H9 (cell line): Measurements from ENCODE around the gene IGLON5. TPM values are rescaled to one million over a fixed set of nuclear protein-coding genes. Genes with fewer than 3 reads are reported as not detected.

Experiments
- DNase-seq: peaks from one replicate; pipeline ENCODE4 v3.0.0-alpha.2; 2017
- H2AFZ ChIP-seq: one replicate; pipeline ENCODE4 v1.6.1; 2013; ENCODE audit warnings: mild to moderate bottlenecking, low read length, control low read depth, moderate library complexity
- H2AK5ac ChIP-seq: 2 replicates; pipeline ENCODE4 v1.6.1; 2013; ENCODE audit warnings: low read length, control low read depth, mixed read lengths; ENCODE audit not compliant: insufficient read length
- H2BK120ac ChIP-seq: one replicate; pipeline ENCODE4 v1.6.1; 2013; ENCODE audit warnings: low read depth, mild to moderate bottlenecking, low read length, control low read depth, inconsistent platforms; ENCODE audit not compliant: poor library complexity, severe bottlenecking
- H2BK12ac ChIP-seq: 2 replicates; pipeline ENCODE4 v1.6.1; 2013; ENCODE audit warnings: low read length, control low read depth, mixed read lengths, low read depth; ENCODE audit not compliant: insufficient read length
- H2BK15ac ChIP-seq: 2 replicates; pipeline ENCODE4 v1.6.1; 2013; ENCODE audit warnings: low read depth, low read length, control low read depth
- H2BK20ac ChIP-seq: one replicate; pipeline ENCODE4 v1.6.1; 2013; ENCODE audit warnings: low read depth, mild to moderate bottlenecking, low read length, control low read depth, inconsistent platforms; ENCODE audit not compliant: poor library complexity, severe bottlenecking
- H2BK5ac ChIP-seq: 2 replicates; pipeline ENCODE4 v1.6.1; 2013; ENCODE audit warnings: low read length, control low read depth, mixed read lengths; ENCODE audit not compliant: insufficient read length
- H3K14ac ChIP-seq: 2 replicates; pipeline ENCODE4 v1.6.1; 2013; ENCODE audit warnings: low read length, control low read depth; ENCODE audit not compliant: insufficient read depth
- H3K18ac ChIP-seq: 2 replicates; pipeline ENCODE4 v1.6.1; 2013; ENCODE audit warnings: low read depth, mild to moderate bottlenecking, mixed read lengths, low read length, control low read depth; ENCODE audit not compliant: insufficient read length
- H3K23ac ChIP-seq: 2 replicates; pipeline ENCODE4 v1.6.1; 2013; ENCODE audit warnings: low read length, control low read depth, mixed read lengths, low read depth; ENCODE audit not compliant: insufficient read length
- H3K23me2 ChIP-seq: 2 replicates; pipeline ENCODE4 v1.6.1; 2013; ENCODE audit warnings: low read depth, mild to moderate bottlenecking, mixed read lengths, low read length, control low read depth; ENCODE audit not compliant: insufficient read length, poor library complexity, severe bottlenecking
- H3K27ac ChIP-seq: 2 replicates; pipeline ENCODE4 v1.5.1; 2013; ENCODE audit warnings: low read length, control low read depth, mixed read lengths, low read depth; ENCODE audit not compliant: insufficient read length
- H3K27me3 ChIP-seq: 2 replicates; pipeline ENCODE4 v1.6.1; 2013; ENCODE audit warnings: low read length, control low read depth, inconsistent platforms; ENCODE audit not compliant: insufficient read depth
- H3K4ac ChIP-seq: 2 replicates; pipeline ENCODE4 v1.6.1; 2013; ENCODE audit warnings: low read depth, mild to moderate bottlenecking, control low read depth, inconsistent platforms, low read length, moderate library complexity
- H3K4me1 ChIP-seq: 2 replicates; pipeline ENCODE4 v1.6.1; 2013; ENCODE audit warnings: low read length, control low read depth, inconsistent platforms; ENCODE audit not compliant: insufficient read depth
- H3K4me2 ChIP-seq: 2 replicates; pipeline ENCODE4 v1.6.1; 2013; ENCODE audit warnings: low read length, control low read depth, mixed read lengths; ENCODE audit not compliant: insufficient read length, insufficient read depth
- H3K56ac ChIP-seq: 2 replicates; pipeline ENCODE4 v1.6.1; 2013; ENCODE audit warnings: low read depth, mild to moderate bottlenecking, mixed read lengths, low read length, control low read depth; ENCODE audit not compliant: insufficient read length
- H3K79me1 ChIP-seq: 2 replicates; pipeline ENCODE4 v1.6.1; 2013; ENCODE audit warnings: low read depth, mild to moderate bottlenecking, moderate library complexity, low read length, control low read depth, inconsistent platforms; ENCODE audit not compliant: insufficient read depth, poor library complexity, severe bottlenecking
- H3K79me2 ChIP-seq: 2 replicates; pipeline ENCODE4 v1.6.1; 2013; ENCODE audit warnings: low read length, control low read depth, inconsistent platforms; ENCODE audit not compliant: insufficient read depth
- H3K9ac ChIP-seq: 2 replicates; pipeline ENCODE4 v1.6.1; 2013; ENCODE audit warnings: low read length, control low read depth, mixed read lengths; ENCODE audit not compliant: insufficient read length; ENCODE audit errors: extremely low read depth
- H3K9me3 ChIP-seq: one replicate; pipeline ENCODE4 v1.6.1; 2013; ENCODE audit warnings: low read depth, low read length, inconsistent platforms; ENCODE audit not compliant: control insufficient read depth
- H3T11ph ChIP-seq: one replicate; pipeline ENCODE4 v1.6.1; 2013; ENCODE audit warnings: mild to moderate bottlenecking, low read length, control low read depth, inconsistent platforms
- H4K20me1 ChIP-seq: one replicate; pipeline ENCODE4 v1.6.1; 2013; ENCODE audit not compliant: control insufficient read depth, insufficient read length, insufficient read depth
- H4K5ac ChIP-seq: 2 replicates; pipeline ENCODE4 v1.6.1; 2013; ENCODE audit warnings: low read depth, mild to moderate bottlenecking, mixed read lengths, low read length, control low read depth; ENCODE audit not compliant: insufficient read length
- H4K8ac ChIP-seq: replicated peaks from 2 replicates; pipeline ENCODE4 v1.6.1; 2013; ENCODE audit warnings: low read length, control low read depth, mixed read lengths, low read depth; ENCODE audit not compliant: insufficient read length
- H4K91ac ChIP-seq: 2 replicates; pipeline ENCODE4 v1.6.1; 2013; ENCODE audit warnings: low read depth, mild to moderate bottlenecking, moderate library complexity, mixed read lengths, low read length, control low read depth; ENCODE audit not compliant: insufficient read length
- H3K27ac Mint-ChIP-seq, 3 experiments: 2 replicates in 2 of 3; 3 replicates in 1 of 3; pipeline ENCODE4 v1.8.0; 2020 to 2021; ENCODE audit warnings: mixed read lengths in 3 of 3, mild to moderate bottlenecking in 1 of 3, moderate library complexity in 1 of 3
- H3K27me3 Mint-ChIP-seq: 2 replicates; pipeline ENCODE4 v1.8.0; 2021; ENCODE audit warnings: low read depth, mild to moderate bottlenecking, moderate library complexity, mixed read lengths
- H3K36me3 Mint-ChIP-seq, 3 experiments: 2 replicates in 2 of 3; 3 replicates in 1 of 3; pipeline ENCODE4 v1.8.0; 2020 to 2021; ENCODE audit warnings: low read depth in 3 of 3, mixed read lengths in 3 of 3; ENCODE audit not compliant: insufficient read depth in 1 of 3
- H3K4me1 Mint-ChIP-seq, 2 experiments: 2 replicates each; pipeline ENCODE4 v1.8.0; 2020; ENCODE audit warnings: mixed read lengths in 2 of 2
- H3K4me3 Mint-ChIP-seq, 2 experiments: 2 replicates in 1 of 2; 3 replicates in 1 of 2; pipeline ENCODE4 v1.8.0; 2020 to 2021; ENCODE audit warnings: mild to moderate bottlenecking in 2 of 2, mixed read lengths in 2 of 2, moderate library complexity in 1 of 2
- H3K9me3 Mint-ChIP-seq, 2 experiments: 2 replicates in 1 of 2; 3 replicates in 1 of 2; pipeline ENCODE4 v1.8.0; 2020; ENCODE audit warnings: mild to moderate bottlenecking in 2 of 2, mixed read lengths in 2 of 2, moderate library complexity in 1 of 2
- WGBS: extraction: QIAGEN DNeasy Blood & Tissue Kit; methylation state at CpG from one replicate; pipeline ENCODE4 v1.1.7; 2013; ENCODE audit warnings: missing lambda C conversion rate, low lambda C conversion rate, mixed read lengths; ENCODE audit not compliant: insufficient read length; ENCODE audit errors: extremely low coverage; 5-methylcytosine and 5-hydroxymethylcytosine counted together
- total RNA-seq: library from RNA; stranded (reverse); gene quantifications from 2 replicates; pipeline ENCODE4 v1.2.1, GENCODE V29; 2021
- TF ChIP-seq, protein P1 (sequence below): fragments of 200-600 bp; sonication (generic); conservative IDR thresholded peaks from 3 replicates; pipeline ENCODE4 v1.8.0; 2021; ENCODE audit warnings: antibody characterized with exemption, mild to moderate bottlenecking

Gene IGLON5
- total RNA-seq, 1 experiment from 2014 or later: 41.4 TPM

DNA sequence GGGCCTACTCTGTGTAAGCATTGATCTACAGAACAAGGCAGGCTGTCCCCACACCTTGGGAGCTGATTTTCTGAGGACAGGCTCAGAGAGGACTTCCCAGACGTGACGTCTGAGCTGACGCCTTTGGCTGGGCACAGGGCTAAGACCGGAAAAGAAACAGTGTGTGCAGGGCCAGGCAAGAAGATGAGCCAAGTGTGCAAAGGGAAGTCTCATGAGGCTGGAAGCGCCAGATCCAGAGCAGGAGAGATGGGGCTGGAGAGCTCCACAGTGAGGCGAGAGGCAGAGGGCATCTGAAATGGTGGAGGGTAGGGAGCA lies 12.7 kb downstream of the IGLON5 start:
- no peak overlapping the region for H3K27ac Mint-ChIP-seq

More for the DNA sequence above, 12.7 kb downstream of the IGLON5 start:
- no peak overlapping the region for H2BK12ac ChIP-seq
- no peak overlapping the region for H3K27ac ChIP-seq
- H2AFZ ChIP-seq: no peak overlapping the region
- Mint-ChIP-seq H3K9me3 (no peaks in the 10 kb centered on the region), H3K4me3 (no peak overlapping the region), H3K27me3 (peaks cover 5% of the 10 kb centered on the region), H3K4me1 (peaks cover 9 to 22% of the 10 kb centered on the region in 2 experiments), H3K36me3 (peaks cover 5 to 16% (median 9%) of the 10 kb centered on the region in 3 experiments; a peak in 5 of 7 replicates)
- no peak overlapping the region for H3K23ac ChIP-seq
- H2BK15ac ChIP-seq: no peak overlapping the region
- no peak overlapping the region for H2BK20ac ChIP-seq
- no peak overlapping the region for H2BK120ac ChIP-seq
- no peaks in the 10 kb centered on the region for H3K79me2 ChIP-seq
- peaks cover 8% of the 10 kb centered on the region for H3K23me2 ChIP-seq
- H3K4me2 ChIP-seq: no peak overlapping the region
- no peak overlapping the region for H2BK5ac ChIP-seq
- H3K4ac ChIP-seq: no peak overlapping the region
- H2AK5ac ChIP-seq: no peak overlapping the region
- no peak overlapping the region for H3K9ac ChIP-seq
- no peaks in the 10 kb centered on the region for H3K9me3 ChIP-seq
- no peak overlapping the region for H4K8ac ChIP-seq
- H3K4me1 ChIP-seq: no peaks in the 10 kb centered on the region; the same call in 1 of the 2 replicates
- no peaks in the 10 kb centered on the region for H3K27me3 ChIP-seq
- no CpG with 5 or more reads among the region's 6 CpGs for WGBS
- H3T11ph ChIP-seq: no peak overlapping the region
- H4K5ac ChIP-seq: no peak overlapping the region
- no peak overlapping the region for H3K18ac ChIP-seq
- H3K56ac ChIP-seq: no peak overlapping the region
- no peaks in the 10 kb centered on the region for H4K20me1 ChIP-seq
- H3K14ac ChIP-seq: no peak overlapping the region
- DNase-seq: no peak
- H4K91ac ChIP-seq: no peak overlapping the region
- H3K79me1 ChIP-seq: no peaks in the 10 kb centered on the region
- TF ChIP-seq, protein P1, sequence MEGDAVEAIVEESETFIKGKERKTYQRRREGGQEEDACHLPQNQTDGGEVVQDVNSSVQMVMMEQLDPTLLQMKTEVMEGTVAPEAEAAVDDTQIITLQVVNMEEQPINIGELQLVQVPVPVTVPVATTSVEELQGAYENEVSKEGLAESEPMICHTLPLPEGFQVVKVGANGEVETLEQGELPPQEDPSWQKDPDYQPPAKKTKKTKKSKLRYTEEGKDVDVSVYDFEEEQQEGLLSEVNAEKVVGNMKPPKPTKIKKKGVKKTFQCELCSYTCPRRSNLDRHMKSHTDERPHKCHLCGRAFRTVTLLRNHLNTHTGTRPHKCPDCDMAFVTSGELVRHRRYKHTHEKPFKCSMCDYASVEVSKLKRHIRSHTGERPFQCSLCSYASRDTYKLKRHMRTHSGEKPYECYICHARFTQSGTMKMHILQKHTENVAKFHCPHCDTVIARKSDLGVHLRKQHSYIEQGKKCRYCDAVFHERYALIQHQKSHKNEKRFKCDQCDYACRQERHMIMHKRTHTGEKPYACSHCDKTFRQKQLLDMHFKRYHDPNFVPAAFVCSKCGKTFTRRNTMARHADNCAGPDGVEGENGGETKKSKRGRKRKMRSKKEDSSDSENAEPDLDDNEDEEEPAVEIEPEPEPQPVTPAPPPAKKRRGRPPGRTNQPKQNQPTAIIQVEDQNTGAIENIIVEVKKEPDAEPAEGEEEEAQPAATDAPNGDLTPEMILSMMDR: no peak
